ENCODE data around the gene CKB.

DNA sequence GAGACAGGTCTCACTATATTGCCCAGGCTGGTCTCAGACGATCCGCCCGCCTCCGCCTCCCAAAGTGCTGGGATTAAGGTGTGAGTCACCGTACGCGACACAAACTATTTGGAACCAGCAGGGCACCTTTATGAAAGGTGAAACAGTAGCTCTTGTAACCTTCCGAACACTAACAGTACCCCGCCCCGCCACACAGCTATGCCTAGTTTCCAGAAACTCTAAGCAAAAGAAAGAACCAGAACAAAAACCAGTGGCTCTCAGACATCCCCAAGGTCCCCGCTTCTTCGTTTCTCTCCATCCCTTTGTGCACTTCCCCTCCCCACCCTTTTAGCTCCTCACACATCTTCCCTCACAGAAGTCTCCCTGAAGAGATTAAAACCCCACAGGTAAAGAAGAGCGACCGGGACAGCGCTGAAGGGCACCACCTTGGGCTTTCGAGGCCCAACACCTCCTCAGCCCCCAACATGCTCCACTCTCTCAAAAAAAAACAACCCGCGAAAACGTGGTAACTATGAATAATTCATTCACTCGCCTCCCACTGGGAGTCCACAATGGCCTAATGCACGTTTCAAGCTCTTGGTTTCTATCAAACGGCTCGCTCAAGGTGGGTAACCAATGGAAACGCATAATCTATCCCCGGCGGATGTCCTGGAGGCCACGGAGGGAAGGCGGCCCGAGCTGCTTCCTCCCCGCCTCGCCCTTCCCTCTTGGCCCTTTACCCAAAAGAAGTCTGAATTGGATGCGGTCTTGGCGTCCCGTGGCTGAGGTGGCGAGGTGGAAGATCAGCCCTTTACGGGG, 39.0 kb upstream of the CKB start:
- TF ChIP-seq, protein P1, sequence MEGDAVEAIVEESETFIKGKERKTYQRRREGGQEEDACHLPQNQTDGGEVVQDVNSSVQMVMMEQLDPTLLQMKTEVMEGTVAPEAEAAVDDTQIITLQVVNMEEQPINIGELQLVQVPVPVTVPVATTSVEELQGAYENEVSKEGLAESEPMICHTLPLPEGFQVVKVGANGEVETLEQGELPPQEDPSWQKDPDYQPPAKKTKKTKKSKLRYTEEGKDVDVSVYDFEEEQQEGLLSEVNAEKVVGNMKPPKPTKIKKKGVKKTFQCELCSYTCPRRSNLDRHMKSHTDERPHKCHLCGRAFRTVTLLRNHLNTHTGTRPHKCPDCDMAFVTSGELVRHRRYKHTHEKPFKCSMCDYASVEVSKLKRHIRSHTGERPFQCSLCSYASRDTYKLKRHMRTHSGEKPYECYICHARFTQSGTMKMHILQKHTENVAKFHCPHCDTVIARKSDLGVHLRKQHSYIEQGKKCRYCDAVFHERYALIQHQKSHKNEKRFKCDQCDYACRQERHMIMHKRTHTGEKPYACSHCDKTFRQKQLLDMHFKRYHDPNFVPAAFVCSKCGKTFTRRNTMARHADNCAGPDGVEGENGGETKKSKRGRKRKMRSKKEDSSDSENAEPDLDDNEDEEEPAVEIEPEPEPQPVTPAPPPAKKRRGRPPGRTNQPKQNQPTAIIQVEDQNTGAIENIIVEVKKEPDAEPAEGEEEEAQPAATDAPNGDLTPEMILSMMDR (IDR thresholded peaks at IDR 0.05), result no peak
- TF ChIP-seq EHMT2 (IDR thresholded peaks at IDR 0.05; ENCODE audit: low read depth), result no peak
- TF ChIP-seq REST (IDR thresholded peaks at IDR 0.05), result no peak

Data from A549 (cell line).